Naive B cell (primary cell): ENCODE data around the gene ULK3. TPM values are rescaled to one million over a fixed set of nuclear protein-coding genes. Genes with fewer than 3 reads are reported as not detected.

ENCODE experiments used
- ATAC-seq, 2 donors: fragments of 150-1000 bp; cut with Tn5 transposase; 2 replicates each; pipeline ENCODE4 v1.10.0; 2021; ENCODE audit warnings: low read depth in 2 of 2, mild to moderate bottlenecking in 2 of 2, moderate library complexity in 2 of 2
- DNase-seq: peaks from one replicate; pipeline ENCODE4 v3.0.0; 2022
- H3K27ac Mint-ChIP-seq, 6 donors: one replicate each; pipeline ENCODE4 v1.8.0; 2020 to 2022; ENCODE audit warnings: mild to moderate bottlenecking in 6 of 6, mixed read lengths in 6 of 6, moderate library complexity in 5 of 6, inconsistent platforms in 2 of 6
- H3K27me3 Mint-ChIP-seq, 3 donors: one replicate each; pipeline ENCODE4 v1.8.0; 2021 to 2022; ENCODE audit warnings: mixed read lengths in 3 of 3, mild to moderate bottlenecking in 1 of 3
- H3K36me3 Mint-ChIP-seq, 2 donors: one replicate each; pipeline ENCODE4 v1.8.0; 2020 to 2022; ENCODE audit warnings: mixed read lengths in 2 of 2, inconsistent platforms in 1 of 2, mild to moderate bottlenecking in 1 of 2
- H3K4me1 Mint-ChIP-seq, 3 donors: one replicate each; pipeline ENCODE4 v1.8.0; 2020 to 2022; ENCODE audit warnings: mixed read lengths in 3 of 3, inconsistent platforms in 1 of 3, mild to moderate bottlenecking in 1 of 3, moderate library complexity in 1 of 3
- H3K4me3 Mint-ChIP-seq, 8 donors: one replicate each; pipeline ENCODE4 v1.8.0; 2020 to 2022; ENCODE audit warnings: mild to moderate bottlenecking in 8 of 8, mixed read lengths in 8 of 8, moderate library complexity in 8 of 8, inconsistent platforms in 2 of 8
- H3K9me3 Mint-ChIP-seq, 7 donors: one replicate each; pipeline ENCODE4 v1.8.0; 2020 to 2022; ENCODE audit warnings: mixed read lengths in 7 of 7, mild to moderate bottlenecking in 5 of 7, inconsistent platforms in 2 of 7, moderate library complexity in 1 of 7
- polyA plus RNA-seq, 6 donors: library from polyadenylated mRNA; unstranded; fragments of 300-500 nt; fragmentation: Illumina TruSeq; gene quantifications; one replicate each; pipeline ENCODE4 v1.2.3, GENCODE V29; 2021; ENCODE audit warnings: low read depth in 6 of 6

ULK3 gene
- polyA plus RNA-seq, 6 donors from 2014 or later: 9.3 to 21.5 (median 13.1) TPM

DNA sequence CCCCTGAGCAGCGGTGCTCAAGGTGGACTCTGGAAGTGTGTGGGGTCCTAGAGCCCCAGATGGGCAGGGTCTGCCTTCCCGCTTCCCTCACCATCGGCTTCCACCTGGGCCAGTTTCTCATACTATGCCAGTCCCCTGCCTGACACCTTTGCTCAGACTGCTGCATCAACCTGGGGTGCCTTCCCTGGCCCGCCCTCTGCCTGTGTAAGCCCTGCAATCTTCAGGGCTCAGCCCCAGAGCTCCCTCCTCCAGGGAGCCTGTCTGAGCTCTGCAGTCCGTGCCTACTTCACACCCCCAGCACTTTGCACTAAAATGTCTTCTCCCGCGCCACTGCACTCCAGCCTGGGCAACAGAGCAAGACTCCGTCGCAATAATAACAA lies 48.0 kb downstream of the ULK3 start:
- H3K36me3 Mint-ChIP-seq: peaks cover 0 to 18% of the 10 kb centered on the region in 2 donors
- ATAC-seq: no peak

GRCh38 chr15:74794248-74794969 lies 48.5 kb downstream of the ULK3 start:
- no peaks in the 10 kb centered on the region for H3K27me3 Mint-ChIP-seq

More for the DNA sequence above, 48.0 kb downstream of the ULK3 start:
- no peaks in the 10 kb centered on the region for H3K27me3 Mint-ChIP-seq
- H3K4me3 Mint-ChIP-seq: peak overlapping the region; percentile 58 to 87 (median 74)
- H3K9me3 Mint-ChIP-seq: no peaks in the 10 kb centered on the region
- H3K27ac Mint-ChIP-seq: peak overlapping the region in 5 of 6 donors; percentile 70 to 96 (median 95)
- H3K4me1 Mint-ChIP-seq: peaks cover 73 to 95% (median 89%) of the 10 kb centered on the region in 3 donors
- DNase-seq: no peak

DNA sequence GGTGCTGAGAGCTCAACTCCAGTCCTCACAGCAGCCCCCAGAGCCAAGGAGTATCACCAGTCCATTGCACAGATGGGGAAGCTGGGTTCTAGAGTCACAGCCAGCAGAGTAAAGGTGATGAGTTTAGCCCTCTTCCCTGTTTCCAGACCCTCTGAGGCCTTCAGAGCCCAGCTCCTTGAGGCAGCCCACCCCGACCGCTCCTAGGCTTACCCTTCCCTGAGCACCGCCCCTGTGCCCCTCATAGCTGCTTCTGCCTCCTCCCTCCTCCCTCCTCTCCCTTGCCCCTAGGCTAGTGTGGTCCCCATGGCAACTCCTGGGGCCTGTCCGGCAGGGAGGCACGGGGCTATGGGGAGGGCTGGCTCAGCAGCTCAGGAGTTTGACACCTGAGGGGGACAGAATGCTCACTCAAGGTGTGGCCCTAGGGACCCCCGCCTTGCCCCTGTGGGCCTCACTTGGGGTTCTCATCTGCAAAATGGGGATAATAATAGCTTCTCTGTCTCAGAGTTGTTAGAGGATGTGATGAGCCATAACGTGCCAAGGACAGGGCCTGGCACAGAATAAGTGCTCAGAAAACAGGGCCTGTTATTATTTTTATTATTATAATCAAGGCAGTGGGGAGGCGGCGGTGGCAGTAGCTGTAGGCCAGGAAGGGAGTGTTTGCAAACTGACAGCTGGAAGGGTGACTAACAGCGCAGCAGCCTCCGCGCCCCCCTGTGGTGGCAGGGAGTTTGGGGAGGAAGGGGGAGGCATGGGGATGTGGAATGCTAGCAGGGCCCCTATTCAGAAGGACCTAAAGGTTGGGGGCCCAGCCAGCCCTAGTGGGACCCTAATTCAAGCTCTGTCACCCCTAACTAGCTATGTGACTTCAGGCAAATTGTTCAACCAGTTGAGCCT lies 49.6 kb downstream of the ULK3 start:
- peak overlapping the region; percentile 60 to 94 (median 86) for H3K27ac Mint-ChIP-seq
- DNase-seq (peak; percentile 60), ATAC-seq (peak in 1 of 2 donors; percentile 8)
- no peaks in the 10 kb centered on the region for H3K9me3 Mint-ChIP-seq
- peaks cover 0 to 18% of the 10 kb centered on the region in 2 donors for H3K36me3 Mint-ChIP-seq
- H3K27me3 Mint-ChIP-seq: no peaks in the 10 kb centered on the region
- H3K4me1 Mint-ChIP-seq: peaks cover 72 to 94% (median 88%) of the 10 kb centered on the region in 3 donors
- peak overlapping the region; percentile 69 to 98 (median 88) for H3K4me3 Mint-ChIP-seq

More at GRCh38 chr15:74794248-74794969, 48.5 kb downstream of the ULK3 start:
- no peak for ATAC-seq
- Mint-ChIP-seq H3K9me3 (no peaks in the 10 kb centered on the region), H3K4me3 (peak overlapping the region; percentile 6 to 87 (median 70)), H3K36me3 (peaks cover 0 to 18% of the 10 kb centered on the region in 2 donors), H3K27ac (peak overlapping the region in 5 of 6 donors; percentile 70 to 96 (median 95)), H3K4me1 (peaks cover 73 to 95% (median 89%) of the 10 kb centered on the region in 3 donors)
- DNase-seq: no peak

DNA sequence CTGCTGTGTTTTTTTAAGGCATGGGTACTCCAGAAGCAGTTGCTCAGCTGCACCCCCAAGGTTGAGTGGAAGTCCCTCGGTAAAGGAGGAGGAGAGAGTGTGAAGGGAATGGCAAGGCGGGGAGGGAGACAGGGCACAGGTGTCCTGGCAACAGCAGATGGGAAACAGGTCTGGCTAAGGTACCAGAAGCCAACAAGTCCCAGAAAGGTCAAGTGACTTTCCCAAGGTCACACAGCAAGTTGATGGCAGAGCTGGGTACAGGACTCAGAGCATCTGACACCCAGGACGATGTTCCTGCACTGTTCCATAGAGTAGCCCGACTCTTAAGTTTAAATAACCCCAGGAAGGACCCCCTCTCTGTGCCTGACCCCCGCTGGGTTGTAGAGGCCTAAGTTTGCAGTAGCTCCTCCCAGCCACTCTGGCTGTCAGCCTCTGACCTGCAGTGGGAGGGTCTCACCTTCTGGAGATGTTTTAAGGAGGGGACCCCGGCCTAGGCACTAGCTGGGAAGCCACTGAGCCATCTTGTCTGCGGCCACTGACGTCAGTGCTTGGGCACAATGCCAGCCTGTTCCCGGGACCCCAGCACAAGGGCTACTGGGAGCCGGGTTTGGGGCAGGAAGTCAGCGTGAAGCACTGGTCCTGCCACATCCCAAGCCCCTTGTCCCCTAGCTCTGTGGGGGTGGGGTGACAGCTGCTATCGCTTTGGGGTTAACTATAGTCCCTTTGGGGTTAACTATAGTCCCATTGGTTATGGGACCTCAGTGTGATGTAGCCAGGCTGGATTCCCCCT lies 50.5 kb downstream of the ULK3 start:
- no peaks in the 10 kb centered on the region for H3K27me3 Mint-ChIP-seq
- DNase-seq (no peak), ATAC-seq (no peak)
- peak overlapping the region; percentile 73 to 99 (median 92) for H3K4me3 Mint-ChIP-seq
- H3K36me3 Mint-ChIP-seq: peaks cover 0 to 18% of the 10 kb centered on the region in 2 donors
- peaks cover 73 to 94% (median 88%) of the 10 kb centered on the region in 3 donors for H3K4me1 Mint-ChIP-seq
- peak overlapping the region; percentile 88 to 100 (median 97) for H3K27ac Mint-ChIP-seq
- H3K9me3 Mint-ChIP-seq: no peaks in the 10 kb centered on the region

DNA sequence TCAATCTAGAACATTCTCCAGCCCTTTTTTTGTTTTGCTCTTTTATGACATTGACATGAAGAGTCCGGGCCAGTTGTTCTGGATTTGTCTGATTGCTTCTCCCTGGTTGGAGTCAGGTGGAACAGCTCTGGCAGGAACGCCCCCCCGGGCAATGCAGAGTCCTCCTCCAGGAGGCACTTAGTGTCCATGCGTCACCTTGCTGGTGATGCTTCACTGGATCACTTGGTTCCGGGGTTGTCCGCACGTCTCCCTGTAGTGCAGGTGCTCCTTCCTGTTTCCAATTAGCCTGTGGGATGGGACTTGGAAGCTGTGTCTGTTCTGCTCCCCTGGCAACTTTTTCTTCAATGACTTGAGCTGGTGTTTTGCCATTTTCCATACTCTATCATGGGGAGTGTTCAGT lies 51.3 kb downstream of the ULK3 start:
- no peaks in the 10 kb centered on the region for H3K27me3 Mint-ChIP-seq
- ATAC-seq (no peak), DNase-seq (no peak)
- peak overlapping the region; percentile 73 to 99 (median 92) for H3K4me3 Mint-ChIP-seq
- peak overlapping the region; percentile 9 to 100 (median 97) for H3K27ac Mint-ChIP-seq
- H3K9me3 Mint-ChIP-seq: no peaks in the 10 kb centered on the region
- peaks cover 75 to 94% (median 90%) of the 10 kb centered on the region in 3 donors for H3K4me1 Mint-ChIP-seq
- peaks cover 0 to 18% of the 10 kb centered on the region in 2 donors for H3K36me3 Mint-ChIP-seq

GRCh38 chr15:74791007-74791406 lies 51.9 kb downstream of the ULK3 start:
- Mint-ChIP-seq H3K4me3 (peak overlapping the region; percentile 73 to 99 (median 92)), H3K27ac (peak overlapping the region in 5 of 6 donors; percentile 9 to 100 (median 100)), H3K27me3 (no peaks in the 10 kb centered on the region), H3K4me1 (peaks cover 71 to 94% (median 91%) of the 10 kb centered on the region in 3 donors), H3K36me3 (peaks cover 0 to 14% of the 10 kb centered on the region in 2 donors), H3K9me3 (no peaks in the 10 kb centered on the region)
- DNase-seq (no peak), ATAC-seq (no peak)

GRCh38 chr15:74790080-74790916 lies 52.7 kb downstream of the ULK3 start:
- Mint-ChIP-seq H3K4me3 (peak overlapping the region; percentile 88 to 99 (median 96)), H3K4me1 (peaks cover 72 to 94% (median 91%) of the 10 kb centered on the region in 3 donors), H3K27ac (peak overlapping the region; percentile 94 to 100 (median 100)), H3K27me3 (no peaks in the 10 kb centered on the region), H3K9me3 (no peaks in the 10 kb centered on the region), H3K36me3 (peaks cover 0 to 11% of the 10 kb centered on the region in 2 donors)
- ATAC-seq (peak; percentile 30 to 31), DNase-seq (peak; percentile 83)

DNA sequence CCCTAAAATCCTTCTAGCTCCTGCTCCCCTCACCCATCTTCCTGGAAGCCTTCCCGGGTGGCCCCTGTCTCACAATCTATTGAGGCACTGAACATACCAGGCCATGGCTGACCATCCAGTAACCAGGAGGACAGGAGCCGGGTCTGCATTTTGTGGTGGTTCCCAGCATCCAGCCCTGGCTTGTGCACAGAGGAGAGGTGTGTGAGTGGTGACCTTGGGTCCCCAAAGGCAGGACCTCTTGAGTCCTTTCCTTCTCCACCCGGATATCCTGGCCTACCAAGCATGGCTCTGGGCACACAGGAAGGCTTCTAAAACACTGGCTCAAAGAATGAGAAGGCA lies 53.2 kb downstream of the ULK3 start:
- ATAC-seq (no peak), DNase-seq (no peak)
- Mint-ChIP-seq H3K9me3 (no peaks in the 10 kb centered on the region), H3K27me3 (no peaks in the 10 kb centered on the region), H3K27ac (peak overlapping the region; percentile 94 to 100 (median 100)), H3K4me3 (peak overlapping the region; percentile 88 to 99 (median 96)), H3K4me1 (peaks cover 72 to 94% (median 91%) of the 10 kb centered on the region in 3 donors), H3K36me3 (peaks cover 0 to 11% of the 10 kb centered on the region in 2 donors)

DNA sequence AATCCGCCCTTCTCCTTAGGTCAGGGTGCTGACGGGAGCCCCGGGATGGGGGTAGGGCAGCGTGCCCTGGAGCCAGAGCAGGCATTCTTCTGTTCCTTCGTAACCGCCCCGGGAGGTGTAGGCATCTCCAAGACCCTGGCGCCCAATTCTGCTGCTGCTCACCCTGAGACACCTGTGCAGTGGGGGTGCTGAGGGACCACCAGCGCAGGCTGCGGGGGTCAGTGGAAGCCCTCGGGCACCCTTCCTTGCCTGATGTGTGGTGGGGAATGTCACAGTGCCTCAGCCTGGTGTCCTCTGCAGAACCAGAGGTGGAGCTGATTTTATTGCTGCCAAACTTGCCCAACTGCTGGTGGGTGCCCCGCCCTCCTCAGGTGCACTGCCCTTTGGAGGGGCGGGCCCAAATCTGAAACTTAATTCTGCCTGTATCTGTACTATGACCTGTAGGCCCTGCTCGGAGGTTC lies 53.8 kb downstream of the ULK3 start:
- DNase-seq (peak; percentile 69), ATAC-seq (peak; percentile 21 to 22)
- Mint-ChIP-seq H3K36me3 (peaks cover 0 to 11% of the 10 kb centered on the region in 2 donors), H3K9me3 (no peaks in the 10 kb centered on the region), H3K4me1 (peaks cover 73 to 95% (median 92%) of the 10 kb centered on the region in 3 donors), H3K27ac (peak overlapping the region; percentile 94 to 100 (median 100)), H3K4me3 (peak overlapping the region; percentile 88 to 99 (median 96)), H3K27me3 (no peaks in the 10 kb centered on the region)

DNA sequence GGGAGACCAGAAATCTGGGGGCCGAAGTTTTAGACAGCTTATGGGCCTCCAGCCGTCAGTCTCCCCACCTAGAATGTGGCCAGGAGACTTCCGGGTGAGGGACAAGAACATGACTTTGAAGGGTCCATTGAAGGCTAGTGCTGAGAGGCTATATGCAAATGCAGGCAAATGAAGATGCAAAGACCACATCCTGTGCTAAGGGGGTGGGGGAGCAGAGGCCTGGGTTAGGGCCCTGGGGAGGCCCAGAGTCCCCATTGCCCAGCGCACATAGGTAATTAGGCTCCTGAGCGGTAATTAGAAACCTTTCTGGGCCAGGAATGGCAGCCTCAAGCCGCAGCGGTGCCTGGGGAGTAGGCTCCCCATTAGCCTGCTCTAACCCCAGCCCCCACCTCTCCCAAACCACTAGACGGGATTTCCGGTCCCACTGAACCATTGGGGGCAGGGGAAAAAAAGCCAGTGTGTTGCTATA lies 54.2 kb downstream of the ULK3 start:
- peaks cover 0 to 11% of the 10 kb centered on the region in 2 donors for H3K36me3 Mint-ChIP-seq
- H3K27ac Mint-ChIP-seq: peak overlapping the region; percentile 94 to 100 (median 100)
- DNase-seq (peak; percentile 79), ATAC-seq (peak; percentile 20 to 24)
- H3K27me3 Mint-ChIP-seq: no peaks in the 10 kb centered on the region
- H3K9me3 Mint-ChIP-seq: no peaks in the 10 kb centered on the region
- H3K4me1 Mint-ChIP-seq: peaks cover 77 to 96% (median 96%) of the 10 kb centered on the region in 3 donors
- H3K4me3 Mint-ChIP-seq: peak overlapping the region; percentile 88 to 99 (median 96)

DNA sequence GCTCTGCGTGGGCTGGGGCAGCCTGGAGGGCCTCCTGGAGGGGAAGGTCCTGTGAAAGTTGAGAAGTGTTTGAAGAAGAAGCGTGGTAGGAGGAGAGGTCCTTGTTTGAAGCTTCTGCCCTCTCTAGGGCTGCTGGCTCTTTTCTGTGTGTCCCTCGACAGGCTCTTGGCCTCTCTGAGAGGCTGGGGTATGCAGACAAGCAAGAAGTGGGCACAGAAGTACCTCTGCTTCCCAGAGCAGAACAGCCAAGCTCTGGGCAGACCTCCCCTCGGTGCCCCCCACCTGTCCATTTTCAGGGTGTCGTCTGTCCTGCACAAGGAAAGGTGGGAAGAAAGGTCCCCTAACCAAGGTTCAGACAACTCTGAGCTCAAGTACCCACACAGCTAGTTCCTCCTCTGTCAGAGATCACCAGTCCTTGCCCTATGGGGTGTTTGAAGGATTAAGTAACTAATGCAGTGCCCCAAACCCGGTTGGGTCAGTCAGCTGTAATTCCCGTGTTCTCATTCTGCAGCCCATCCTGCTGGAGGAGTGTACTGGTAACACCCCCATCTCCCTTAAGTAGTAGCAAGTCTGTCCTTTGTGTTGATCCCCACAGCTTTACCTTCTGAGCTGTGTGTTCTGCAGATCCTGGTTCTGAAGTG lies 54.8 kb downstream of the ULK3 start:
- Mint-ChIP-seq H3K4me3 (peak overlapping the region; percentile 88 to 99 (median 96)), H3K9me3 (no peaks in the 10 kb centered on the region), H3K4me1 (peaks cover 77 to 96% (median 96%) of the 10 kb centered on the region in 3 donors), H3K36me3 (peaks cover 0 to 17% of the 10 kb centered on the region in 2 donors), H3K27me3 (no peaks in the 10 kb centered on the region), H3K27ac (peak overlapping the region; percentile 94 to 100 (median 100))
- no peak for DNase-seq
- peak in 1 of 2 donors; percentile 4 for ATAC-seq
